Prostate gland (tissue), 2 donors: ENCODE results near the gene LAMA2.

Experiments used
- POLR2A ChIP-seq: fragments of 450-650 bp; IDR thresholded peaks from one replicate; pipeline ENCODE4 v1.6.1; 2016; ENCODE audit warnings: antibody characterized with exemption, mild to moderate bottlenecking
- TF ChIP-seq, protein P1 (sequence below), 4 experiments: fragments of 200-600 bp in 2 of 4; fragments of 450-650 bp in 2 of 4; sonication (generic) in 2 of 4; IDR thresholded peaks; 1 replicate in 3 of 4; 2 replicates in 1 of 4; pipeline ENCODE4 v1.5.1; 2016 to 2019; ENCODE audit warnings: antibody characterized with exemption in 4 of 4, mild to moderate bottlenecking in 2 of 4, moderate library complexity in 2 of 4

DNA sequence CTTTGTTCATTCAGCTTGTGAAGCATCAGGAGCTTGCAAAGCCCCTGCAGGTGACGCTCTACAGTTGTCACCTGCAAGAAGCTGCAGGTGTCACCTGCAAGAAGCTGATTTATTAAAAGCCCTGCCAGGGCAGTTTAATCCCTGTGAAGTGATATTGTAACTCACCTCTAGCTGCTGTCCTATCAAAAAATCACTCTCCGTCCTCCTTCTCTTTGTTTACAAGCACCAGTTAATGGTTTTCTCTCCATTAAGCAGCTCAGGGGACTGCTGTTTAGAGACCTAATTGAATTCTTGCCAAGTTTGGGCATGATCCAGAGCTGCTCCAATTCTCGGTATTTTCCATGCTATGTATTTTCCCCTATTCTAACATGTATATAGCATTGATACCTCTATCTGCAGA lies 481.1 kb downstream of the LAMA2 start:
- TF ChIP-seq, protein P1, sequence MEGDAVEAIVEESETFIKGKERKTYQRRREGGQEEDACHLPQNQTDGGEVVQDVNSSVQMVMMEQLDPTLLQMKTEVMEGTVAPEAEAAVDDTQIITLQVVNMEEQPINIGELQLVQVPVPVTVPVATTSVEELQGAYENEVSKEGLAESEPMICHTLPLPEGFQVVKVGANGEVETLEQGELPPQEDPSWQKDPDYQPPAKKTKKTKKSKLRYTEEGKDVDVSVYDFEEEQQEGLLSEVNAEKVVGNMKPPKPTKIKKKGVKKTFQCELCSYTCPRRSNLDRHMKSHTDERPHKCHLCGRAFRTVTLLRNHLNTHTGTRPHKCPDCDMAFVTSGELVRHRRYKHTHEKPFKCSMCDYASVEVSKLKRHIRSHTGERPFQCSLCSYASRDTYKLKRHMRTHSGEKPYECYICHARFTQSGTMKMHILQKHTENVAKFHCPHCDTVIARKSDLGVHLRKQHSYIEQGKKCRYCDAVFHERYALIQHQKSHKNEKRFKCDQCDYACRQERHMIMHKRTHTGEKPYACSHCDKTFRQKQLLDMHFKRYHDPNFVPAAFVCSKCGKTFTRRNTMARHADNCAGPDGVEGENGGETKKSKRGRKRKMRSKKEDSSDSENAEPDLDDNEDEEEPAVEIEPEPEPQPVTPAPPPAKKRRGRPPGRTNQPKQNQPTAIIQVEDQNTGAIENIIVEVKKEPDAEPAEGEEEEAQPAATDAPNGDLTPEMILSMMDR (IDR thresholded peaks at IDR 0.05) = no peak
- TF ChIP-seq POLR2A = no peak
